IgD-negative memory B cell (primary cell): ENCODE results near the gene C10orf143. TPM values are rescaled to one million over a fixed set of nuclear protein-coding genes. Genes with fewer than 3 reads are reported as not detected.

Source experiments
- H3K27ac Mint-ChIP-seq, 3 donors: one replicate each; pipeline ENCODE4 v1.8.0; 2020 to 2022; ENCODE audit warnings: mild to moderate bottlenecking in 3 of 3, mixed read lengths in 3 of 3, moderate library complexity in 1 of 3
- H3K27me3 Mint-ChIP-seq: one replicate; pipeline ENCODE4 v1.8.0; 2021; ENCODE audit warnings: mixed read lengths
- H3K36me3 Mint-ChIP-seq: one replicate; pipeline ENCODE4 v1.8.0; 2020; ENCODE audit warnings: mild to moderate bottlenecking, mixed read lengths
- H3K4me1 Mint-ChIP-seq, 3 donors: one replicate each; pipeline ENCODE4 v1.8.0; 2020 to 2022; ENCODE audit warnings: mixed read lengths in 3 of 3, mild to moderate bottlenecking in 1 of 3
- H3K4me3 Mint-ChIP-seq, 4 donors: one replicate each; pipeline ENCODE4 v1.8.0; 2020 to 2022; ENCODE audit warnings: mild to moderate bottlenecking in 4 of 4, mixed read lengths in 4 of 4, moderate library complexity in 3 of 4
- H3K9me3 Mint-ChIP-seq, 3 donors: one replicate each; pipeline ENCODE4 v1.8.0; 2020 to 2021; ENCODE audit warnings: mixed read lengths in 3 of 3, mild to moderate bottlenecking in 1 of 3
- polyA plus RNA-seq: library from polyadenylated mRNA; unstranded; fragments of 300-500 nt; fragmentation: Illumina TruSeq; gene quantifications from one replicate; pipeline ENCODE4 v1.2.3, GENCODE V29; 2021

The C10orf143 gene
- polyA plus RNA-seq, 1 donor from 2014 or later: 21.1 TPM

DNA sequence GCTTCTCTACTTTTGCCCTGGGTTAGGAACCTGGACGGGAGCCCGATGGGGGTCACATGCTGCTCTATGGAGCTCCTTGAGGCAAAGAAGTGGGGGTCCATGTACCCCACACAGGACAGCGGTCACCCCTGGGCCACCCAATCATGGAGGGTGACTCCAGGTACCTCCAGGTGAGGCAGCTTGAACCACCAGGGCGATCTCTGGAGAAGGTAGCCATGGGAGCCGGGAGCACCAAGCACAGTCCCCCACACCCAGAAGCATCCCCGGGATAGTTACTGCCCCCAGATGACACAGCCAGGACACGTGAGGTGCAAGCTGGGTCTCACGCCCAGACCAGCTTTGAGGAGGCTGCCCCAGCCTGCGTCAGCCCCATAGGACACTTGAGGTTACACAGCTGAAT, 58.4 kb downstream of the C10orf143 start:
- Mint-ChIP-seq H3K4me3 (peak overlapping the region in 1 of 4 donors; percentile 8), H3K36me3 (no peaks in the 10 kb centered on the region), H3K4me1 (no peaks in the 10 kb centered on the region), H3K9me3 (peaks cover 0 to 2% (median 0%) of the 10 kb centered on the region in 3 donors), H3K27me3 (no peaks in the 10 kb centered on the region), H3K27ac (no peak overlapping the region)

DNA sequence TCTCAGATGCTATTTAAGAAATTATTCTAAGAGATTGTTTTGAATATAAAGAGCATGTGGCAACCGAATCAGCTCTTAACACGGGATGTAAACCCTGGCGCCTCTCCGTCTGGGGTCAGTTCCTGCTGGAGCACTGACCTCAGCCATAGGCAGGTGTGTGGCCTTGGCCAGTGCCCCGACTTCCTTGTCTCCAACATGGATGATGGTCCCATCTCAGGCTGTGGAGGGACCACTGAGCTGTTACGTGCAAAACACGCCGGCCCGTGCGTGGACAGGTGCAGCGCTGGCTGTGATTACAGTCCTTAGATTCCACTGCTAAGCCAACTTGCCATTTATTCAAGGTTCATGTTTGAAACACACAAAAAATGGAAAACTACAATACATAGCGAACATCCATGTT, 59.9 kb downstream of the C10orf143 start:
- Mint-ChIP-seq H3K4me1 (no peaks in the 10 kb centered on the region), H3K27ac (no peak overlapping the region), H3K36me3 (no peaks in the 10 kb centered on the region), H3K9me3 (no peaks in the 10 kb centered on the region), H3K27me3 (no peaks in the 10 kb centered on the region), H3K4me3 (no peak overlapping the region)

DNA sequence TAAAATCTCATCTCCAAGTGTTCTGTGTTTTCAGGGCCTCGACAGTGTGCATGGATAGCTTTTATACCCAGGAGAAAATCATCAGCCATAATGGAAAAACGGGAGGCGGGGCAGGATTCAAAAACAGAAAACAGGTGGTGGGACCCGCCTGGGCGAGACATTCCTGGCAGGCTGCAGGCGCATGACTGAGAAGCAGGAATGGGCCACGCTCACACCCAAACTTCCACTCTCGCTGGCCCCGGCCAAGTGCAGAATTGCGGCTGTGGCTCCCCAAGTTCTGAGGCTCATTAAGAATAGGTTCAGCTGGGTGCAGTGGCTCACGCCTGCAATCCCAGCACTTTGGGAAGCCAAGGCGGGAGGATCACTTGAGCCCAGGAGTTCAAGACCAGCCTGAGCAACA, 60.6 kb downstream of the C10orf143 start:
- Mint-ChIP-seq H3K36me3 (no peaks in the 10 kb centered on the region), H3K27ac (no peak overlapping the region), H3K27me3 (no peaks in the 10 kb centered on the region), H3K9me3 (no peaks in the 10 kb centered on the region), H3K4me3 (no peak overlapping the region), H3K4me1 (no peaks in the 10 kb centered on the region)

DNA sequence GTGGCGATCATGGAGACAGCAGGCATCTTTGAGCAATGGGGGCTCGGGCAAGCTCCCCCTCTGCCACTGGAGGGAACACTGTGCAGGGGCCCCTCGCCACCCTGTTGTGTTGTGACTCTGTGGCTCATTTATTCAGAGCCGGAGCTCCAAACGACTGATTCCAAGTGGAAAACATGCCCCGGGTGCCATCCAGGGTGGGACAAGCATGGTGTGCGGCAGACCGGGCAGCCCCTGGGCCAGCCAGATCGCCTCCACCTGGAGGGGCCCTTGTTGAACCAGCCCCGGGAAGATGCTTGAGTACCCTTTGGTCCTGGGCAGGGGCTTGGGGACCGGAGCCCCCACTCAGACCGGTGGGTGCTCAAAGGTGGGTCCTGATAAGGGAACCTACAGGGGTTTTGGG, 61.4 kb downstream of the C10orf143 start:
- no peaks in the 10 kb centered on the region for H3K27me3 Mint-ChIP-seq
- no peaks in the 10 kb centered on the region for H3K36me3 Mint-ChIP-seq
- H3K9me3 Mint-ChIP-seq: no peaks in the 10 kb centered on the region
- H3K4me3 Mint-ChIP-seq: no peak overlapping the region
- no peaks in the 10 kb centered on the region for H3K4me1 Mint-ChIP-seq
- no peak overlapping the region for H3K27ac Mint-ChIP-seq

GRCh38 chr10:130048081-130048480, 62.5 kb downstream of the C10orf143 start:
- no peaks in the 10 kb centered on the region for H3K4me1 Mint-ChIP-seq
- H3K4me3 Mint-ChIP-seq: no peak overlapping the region
- H3K27me3 Mint-ChIP-seq: peaks cover 5% of the 10 kb centered on the region
- no peak overlapping the region for H3K27ac Mint-ChIP-seq
- H3K9me3 Mint-ChIP-seq: peaks cover 0 to 1% (median 0%) of the 10 kb centered on the region in 3 donors
- H3K36me3 Mint-ChIP-seq: no peaks in the 10 kb centered on the region

DNA sequence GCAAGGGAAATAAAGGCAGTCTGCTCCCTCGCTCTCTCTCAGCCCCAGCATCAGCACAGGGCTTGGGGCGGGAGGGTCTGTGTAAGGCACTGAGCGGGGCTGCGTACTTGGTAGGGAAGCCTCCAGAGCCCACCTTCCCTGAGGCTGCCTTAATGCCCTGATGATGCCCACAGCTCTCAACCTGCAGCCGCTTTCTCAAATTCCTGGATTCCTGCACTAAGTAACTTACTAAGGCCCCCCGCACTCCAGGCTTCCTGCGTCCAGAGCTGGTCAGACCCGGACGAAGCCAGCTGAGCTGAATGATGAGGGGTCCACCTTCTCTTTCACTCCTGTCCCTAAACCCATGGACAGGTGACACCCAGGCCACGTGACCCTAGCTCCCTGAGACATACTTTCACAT, 63.3 kb downstream of the C10orf143 start:
- Mint-ChIP-seq H3K4me3 (no peak overlapping the region), H3K36me3 (no peaks in the 10 kb centered on the region), H3K4me1 (no peaks in the 10 kb centered on the region), H3K9me3 (peaks cover 0 to 1% (median 0%) of the 10 kb centered on the region in 3 donors), H3K27me3 (peaks cover 5% of the 10 kb centered on the region), H3K27ac (no peak overlapping the region)

GRCh38 chr10:130046591-130046990, 64.0 kb downstream of the C10orf143 start:
- H3K27me3 Mint-ChIP-seq: peaks cover 5% of the 10 kb centered on the region
- no peak overlapping the region for H3K27ac Mint-ChIP-seq
- no peak overlapping the region for H3K4me3 Mint-ChIP-seq
- H3K36me3 Mint-ChIP-seq: no peaks in the 10 kb centered on the region
- peaks cover 0 to 1% (median 0%) of the 10 kb centered on the region in 3 donors for H3K9me3 Mint-ChIP-seq
- no peaks in the 10 kb centered on the region for H3K4me1 Mint-ChIP-seq

DNA sequence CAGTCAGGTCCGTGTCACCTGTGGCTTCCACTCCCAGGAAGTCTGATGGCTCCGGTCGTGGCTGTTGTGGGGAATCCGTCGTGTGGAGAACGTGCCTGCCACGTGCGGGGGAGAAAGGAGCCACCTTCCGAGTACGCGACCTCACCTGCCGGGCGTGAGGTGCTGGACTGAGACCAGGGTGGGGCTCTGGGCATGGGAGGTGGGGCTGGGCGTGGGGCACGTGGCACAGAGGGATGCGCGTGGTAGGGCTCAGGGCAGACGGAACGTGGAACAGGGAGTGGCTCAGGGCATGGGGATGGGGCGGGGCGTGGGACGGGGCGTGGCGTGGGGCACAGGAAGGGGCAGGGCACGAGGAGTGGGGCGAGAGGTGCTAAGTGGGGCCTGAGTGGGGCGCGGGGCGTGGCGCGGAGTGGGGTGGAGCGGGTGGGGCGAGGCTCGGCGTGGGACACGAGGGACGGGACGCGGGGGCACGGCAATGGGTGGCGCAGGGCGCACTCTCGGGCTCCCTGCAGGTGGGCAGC, 64.8 kb downstream of the C10orf143 start:
- Mint-ChIP-seq H3K9me3 (peaks cover 0 to 1% (median 0%) of the 10 kb centered on the region in 3 donors), H3K27ac (no peak overlapping the region), H3K36me3 (no peaks in the 10 kb centered on the region), H3K27me3 (peaks cover 5% of the 10 kb centered on the region), H3K4me1 (no peaks in the 10 kb centered on the region), H3K4me3 (no peak overlapping the region)

- Mint-ChIP-seq H3K27ac (no peak overlapping the region), H3K36me3 (no peaks in the 10 kb centered on the region)
These were observed 65.5 kb downstream of the C10orf143 start for GRCh38 chr10:130045091-130045652.

GRCh38 chr10:130044067-130045061, 66.3 kb downstream of the C10orf143 start:
- Mint-ChIP-seq H3K4me1 (peaks cover 0 to 1% (median 0%) of the 10 kb centered on the region in 3 donors), H3K27me3 (peaks cover 7% of the 10 kb centered on the region), H3K36me3 (no peaks in the 10 kb centered on the region), H3K27ac (no peak overlapping the region), H3K4me3 (peak overlapping the region in 1 of 4 donors; percentile 9), H3K9me3 (peaks cover 0 to 1% (median 0%) of the 10 kb centered on the region in 3 donors)

More at GRCh38 chr10:130045091-130045652, 65.5 kb downstream of the C10orf143 start:
- Mint-ChIP-seq H3K4me1 (no peaks in the 10 kb centered on the region), H3K27me3 (peaks cover 5% of the 10 kb centered on the region), H3K4me3 (no peak overlapping the region), H3K9me3 (peaks cover 0 to 1% (median 0%) of the 10 kb centered on the region in 3 donors)

DNA sequence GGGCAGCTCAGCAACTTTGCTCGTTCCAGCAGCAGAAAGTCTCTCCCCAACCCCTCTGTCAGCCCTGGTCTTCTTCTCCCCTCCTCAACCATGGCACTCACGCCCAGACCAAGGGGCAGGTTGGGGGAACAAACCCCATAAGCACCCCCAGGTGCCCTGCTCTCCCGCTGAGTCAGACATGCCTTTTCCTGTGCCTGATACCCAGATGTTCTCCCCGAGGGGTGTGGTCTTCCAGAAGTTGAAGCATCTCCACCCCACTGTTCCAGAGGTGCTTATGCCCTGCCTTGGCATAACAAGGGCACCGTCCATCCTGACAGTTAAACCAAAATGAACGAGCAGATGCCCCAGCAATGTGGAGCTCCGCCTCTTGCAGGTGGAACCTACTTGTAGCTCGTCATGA, 67.1 kb downstream of the C10orf143 start:
- H3K27me3 Mint-ChIP-seq: peaks cover 7% of the 10 kb centered on the region
- no peak overlapping the region for H3K27ac Mint-ChIP-seq
- peaks cover 0 to 1% (median 0%) of the 10 kb centered on the region in 3 donors for H3K9me3 Mint-ChIP-seq
- peaks cover 0 to 1% (median 0%) of the 10 kb centered on the region in 3 donors for H3K4me1 Mint-ChIP-seq
- no peak overlapping the region for H3K4me3 Mint-ChIP-seq
- H3K36me3 Mint-ChIP-seq: no peaks in the 10 kb centered on the region

DNA sequence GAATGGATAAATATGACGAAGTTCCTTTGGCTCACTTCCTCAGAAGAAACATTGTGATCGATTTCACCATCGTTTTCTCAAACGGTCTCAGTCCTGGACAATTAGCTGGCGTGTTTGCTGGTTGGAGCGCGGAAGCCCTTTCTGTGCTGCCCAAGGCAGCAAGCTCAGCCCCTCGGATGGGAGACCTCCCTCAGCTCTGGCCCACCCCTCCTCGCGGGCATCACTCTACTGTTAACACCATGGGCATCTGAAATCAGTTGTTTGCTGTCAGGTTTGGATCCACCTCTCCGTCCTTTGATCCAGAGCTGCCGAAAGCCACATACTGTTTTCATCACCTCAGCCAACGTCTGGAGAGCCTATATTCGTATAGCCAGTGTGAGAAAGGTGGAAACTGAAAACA, 68.2 kb downstream of the C10orf143 start:
- no peak overlapping the region for H3K27ac Mint-ChIP-seq

GRCh38 chr10:130041451-130042371, 68.9 kb downstream of the C10orf143 start:
- H3K4me3 Mint-ChIP-seq: no peak overlapping the region
- no peak overlapping the region for H3K27ac Mint-ChIP-seq
- H3K4me1 Mint-ChIP-seq: peaks cover 0 to 1% (median 0%) of the 10 kb centered on the region in 3 donors
- peaks cover 0 to 1% (median 0%) of the 10 kb centered on the region in 3 donors for H3K9me3 Mint-ChIP-seq
- H3K36me3 Mint-ChIP-seq: no peaks in the 10 kb centered on the region
- peaks cover 10% of the 10 kb centered on the region for H3K27me3 Mint-ChIP-seq

More for the DNA sequence above, 68.2 kb downstream of the C10orf143 start:
- peaks cover 0 to 1% (median 0%) of the 10 kb centered on the region in 3 donors for H3K9me3 Mint-ChIP-seq
- peaks cover 0 to 1% (median 0%) of the 10 kb centered on the region in 3 donors for H3K4me1 Mint-ChIP-seq
- H3K4me3 Mint-ChIP-seq: no peak overlapping the region
- no peaks in the 10 kb centered on the region for H3K36me3 Mint-ChIP-seq
- H3K27me3 Mint-ChIP-seq: peaks cover 7% of the 10 kb centered on the region

- Mint-ChIP-seq H3K9me3 (peaks cover 0 to 1% (median 0%) of the 10 kb centered on the region in 3 donors), H3K4me3 (no peak overlapping the region), H3K27ac (no peak overlapping the region), H3K27me3 (peaks cover 10% of the 10 kb centered on the region), H3K4me1 (peaks cover 0 to 1% (median 0%) of the 10 kb centered on the region in 3 donors), H3K36me3 (no peaks in the 10 kb centered on the region)
These were observed 69.8 kb downstream of the C10orf143 start for GRCh38 chr10:130040817-130041330.
